Muscle layer of colon (tissue), 2 donors: ENCODE data around the gene DENND4C.
"Not testable (repeated sequence)": the region's sequence is repeated elsewhere in the genome, so short reads cannot be mapped to it uniquely, and the experiment has no call there.

Source experiments
- H3K27ac ChIP-seq: one replicate; pipeline ENCODE4 v1.7.0; 2013; ENCODE audit warnings: low read depth, mild to moderate bottlenecking, low read length, moderate library complexity
- H3K27me3 ChIP-seq, 2 donors: one replicate each; pipeline ENCODE4 v1.7.0; 2013; ENCODE audit warnings: low read length in 2 of 2, mild to moderate bottlenecking in 2 of 2; ENCODE audit not compliant: insufficient read depth in 2 of 2, control insufficient read depth in 1 of 2
- H3K36me3 ChIP-seq: one replicate; pipeline ENCODE4 v1.7.0; 2013; ENCODE audit warnings: mild to moderate bottlenecking, low read length; ENCODE audit not compliant: insufficient read depth
- H3K4me1 ChIP-seq: one replicate; pipeline ENCODE4 v1.7.0; 2013; ENCODE audit warnings: mild to moderate bottlenecking, low read length; ENCODE audit not compliant: insufficient read depth
- H3K4me3 ChIP-seq, 2 donors: one replicate each; pipeline ENCODE4 v1.7.0; 2013; ENCODE audit warnings: low read length in 2 of 2, low read depth in 1 of 2, mild to moderate bottlenecking in 1 of 2, moderate library complexity in 1 of 2
- H3K9ac ChIP-seq: one replicate; pipeline ENCODE4 v1.7.0; 2013; ENCODE audit warnings: low read length
- H3K9me3 ChIP-seq: one replicate; pipeline ENCODE4 v1.7.0; 2013; ENCODE audit warnings: mild to moderate bottlenecking, low read length
- donor health status: abdominal sarcoma.
- donor health status: Adenocarcinoma of cecum.

DENND4C gene

DNA sequence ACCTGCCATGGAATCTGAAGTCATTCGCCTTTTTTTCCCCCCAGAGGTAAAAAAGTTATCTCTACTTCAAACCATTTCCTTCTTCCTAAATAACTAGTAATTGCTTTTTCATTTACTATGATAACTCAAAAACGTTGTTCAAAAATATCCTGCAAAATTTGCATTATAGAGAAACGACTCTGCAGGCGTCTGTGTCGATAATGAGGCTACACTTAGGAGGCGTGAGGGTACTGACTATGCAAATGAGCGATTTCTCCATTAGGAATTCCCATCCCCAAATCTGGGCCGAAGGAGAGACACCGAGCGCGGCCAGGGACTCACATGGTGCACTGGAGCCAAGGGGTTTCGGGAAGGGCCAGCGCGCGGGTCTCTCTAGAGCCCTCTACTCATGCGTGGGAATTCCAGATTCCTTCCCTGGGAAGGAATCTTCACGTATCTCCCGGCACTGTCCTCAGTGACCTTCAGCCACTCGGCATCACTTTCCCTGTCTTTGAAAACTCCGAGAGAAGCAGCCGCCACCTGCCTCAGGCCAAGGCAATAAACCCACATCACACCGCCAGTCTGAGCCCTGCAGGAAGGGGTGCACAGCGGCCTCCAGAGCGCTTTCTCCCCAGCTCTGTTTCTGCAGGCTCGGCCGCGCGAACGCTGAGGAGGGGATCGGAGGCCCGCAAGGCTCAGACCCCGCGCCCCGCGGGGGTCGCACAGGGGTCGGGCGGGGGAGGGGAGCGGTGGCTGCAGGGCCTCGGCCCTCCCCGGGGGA, 718 bp upstream of the DENND4C start:
- H3K27ac ChIP-seq, result peak overlapping the region; percentile 93
- H3K36me3 ChIP-seq, result no peaks in the 10 kb centered on the region
- peaks cover 21% of the 10 kb centered on the region for H3K4me1 ChIP-seq
- peak overlapping the region; percentile 12 for H3K9ac ChIP-seq
- no peaks in the 10 kb centered on the region for H3K27me3 ChIP-seq
- H3K4me3 ChIP-seq, result peak overlapping the region; percentile 86 to 92
- H3K9me3 ChIP-seq, result no peaks in the 10 kb centered on the region

- no peaks in the 10 kb centered on the region for H3K9me3 ChIP-seq
- no peaks in the 10 kb centered on the region for H3K36me3 ChIP-seq
- peak overlapping the region; percentile 93 for H3K9ac ChIP-seq
- no peaks in the 10 kb centered on the region for H3K27me3 ChIP-seq
- H3K4me1 ChIP-seq, result peaks cover 21% of the 10 kb centered on the region
- H3K27ac ChIP-seq, result peak overlapping the region; percentile 93
- H3K4me3 ChIP-seq, result peak overlapping the region; percentile 86 to 92
Observed at GRCh38 chr9:19231126-19231903, 822 bp downstream of the DENND4C start.

GRCh38 chr9:19231904-19232822, 1.7 kb downstream of the DENND4C start:
- peak overlapping the region; percentile 86 to 92 for H3K4me3 ChIP-seq
- H3K4me1 ChIP-seq, result peaks cover 21% of the 10 kb centered on the region
- H3K27me3 ChIP-seq, result no peaks in the 10 kb centered on the region
- peak overlapping the region; percentile 93 for H3K27ac ChIP-seq
- no peaks in the 10 kb centered on the region for H3K36me3 ChIP-seq
- peak overlapping the region; percentile 93 for H3K9ac ChIP-seq
- H3K9me3 ChIP-seq, result no peaks in the 10 kb centered on the region

- peaks cover 21% of the 10 kb centered on the region for H3K4me1 ChIP-seq
- H3K36me3 ChIP-seq, result no peaks in the 10 kb centered on the region
- H3K27me3 ChIP-seq, result no peaks in the 10 kb centered on the region
- no peak overlapping the region for H3K4me3 ChIP-seq
- no peak overlapping the region for H3K9ac ChIP-seq
- H3K9me3 ChIP-seq, result no peaks in the 10 kb centered on the region
- H3K27ac ChIP-seq, result no peak overlapping the region
Observed at GRCh38 chr9:19232823-19233194, 2.3 kb downstream of the DENND4C start.

DNA sequence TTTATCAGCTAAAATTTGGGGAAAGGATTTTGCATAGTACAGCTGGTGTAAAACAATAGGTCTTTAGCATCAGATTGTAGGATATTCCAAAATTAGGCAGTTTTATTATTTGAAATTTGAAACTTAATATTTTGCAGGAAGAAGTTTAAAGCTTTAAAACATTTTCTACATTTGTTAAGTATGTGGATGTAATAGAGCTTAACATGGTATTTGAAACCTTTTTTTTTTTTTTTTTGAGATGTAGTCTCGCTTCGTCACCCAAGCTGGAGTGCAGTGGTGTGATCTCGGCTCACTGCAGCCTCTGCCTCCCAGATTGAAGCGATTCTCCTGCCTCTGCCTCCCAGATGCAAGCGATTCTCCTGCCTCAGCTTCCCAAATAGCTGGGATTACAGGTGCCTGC, 2.9 kb downstream of the DENND4C start:
- Histone ChIP-seq H3K36me3 (no peaks in the 10 kb centered on the region), H3K4me3 (no peak overlapping the region), H3K9ac (no peak overlapping the region), H3K27ac (no peak overlapping the region), H3K27me3 (no peaks in the 10 kb centered on the region), H3K4me1 (peaks cover 21% of the 10 kb centered on the region), H3K9me3 (no peaks in the 10 kb centered on the region)

- H3K4me1 ChIP-seq, result no peaks in the 10 kb centered on the region
- peaks cover 4% of the 10 kb centered on the region for H3K36me3 ChIP-seq
- no peak overlapping the region for H3K27ac ChIP-seq
- H3K9me3 ChIP-seq, result no peaks in the 10 kb centered on the region
- H3K9ac ChIP-seq, result no peak overlapping the region
- no peak overlapping the region for H3K4me3 ChIP-seq
- H3K27me3 ChIP-seq, result no peaks in the 10 kb centered on the region
Observed at GRCh38 chr9:19239955-19240354, 9.5 kb downstream of the DENND4C start.

DNA sequence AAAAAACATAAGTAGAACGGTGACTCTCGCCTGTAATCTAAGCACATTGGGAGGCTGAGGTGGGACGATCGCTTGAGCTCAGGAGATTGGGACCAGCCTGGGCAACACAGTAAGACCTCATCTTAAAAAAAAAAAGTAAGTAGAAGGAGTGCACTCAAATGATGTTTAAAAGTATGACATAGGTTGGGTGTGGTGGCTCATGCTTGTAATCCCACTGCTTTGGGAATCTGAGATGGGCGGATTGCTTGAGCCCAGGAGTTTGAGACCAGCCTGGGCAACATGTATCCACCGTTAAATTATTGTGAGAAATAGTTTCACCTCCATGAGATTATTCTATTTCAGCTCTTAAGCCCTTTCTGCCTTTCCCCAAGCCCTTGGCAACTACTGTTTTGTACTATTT, 11.2 kb downstream of the DENND4C start:
- Histone ChIP-seq H3K36me3 (peaks cover 4% of the 10 kb centered on the region), H3K27ac (no peak overlapping the region), H3K9ac (no peak overlapping the region), H3K4me3 (no peak overlapping the region), H3K27me3 (no peaks in the 10 kb centered on the region), H3K4me1 (no peaks in the 10 kb centered on the region), H3K9me3 (no peaks in the 10 kb centered on the region)

- Histone ChIP-seq H3K36me3 (peaks cover 4% of the 10 kb centered on the region), H3K4me3 (no peak overlapping the region), H3K27me3 (no peaks in the 10 kb centered on the region), H3K9me3 (no peaks in the 10 kb centered on the region), H3K27ac (no peak overlapping the region), H3K4me1 (peaks cover 4% of the 10 kb centered on the region), H3K9ac (no peak overlapping the region)
Observed at GRCh38 chr9:19243366-19244033, 13.0 kb downstream of the DENND4C start.

DNA sequence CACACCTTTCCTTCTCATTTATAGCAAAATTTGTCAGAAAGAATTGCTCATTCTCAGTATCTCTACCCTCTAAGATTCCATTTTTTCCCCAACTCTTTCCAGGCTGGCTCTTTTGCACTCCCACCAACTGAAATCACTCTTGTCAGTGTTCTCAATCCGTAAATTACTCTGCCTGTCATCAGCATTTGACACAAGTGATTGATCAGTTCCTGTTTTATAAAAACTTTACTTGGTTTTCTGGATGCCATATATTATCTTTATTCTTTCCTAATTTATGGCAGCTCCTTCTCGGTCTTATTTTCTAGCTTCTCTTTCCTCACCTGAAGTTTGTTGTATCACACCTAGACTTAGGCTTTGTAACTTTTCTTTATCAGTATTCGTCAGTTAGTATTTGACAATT, 16.4 kb downstream of the DENND4C start:
- Histone ChIP-seq H3K36me3 (no peaks in the 10 kb centered on the region), H3K9ac (no peak overlapping the region), H3K4me1 (peaks cover 4% of the 10 kb centered on the region), H3K9me3 (no peaks in the 10 kb centered on the region), H3K27ac (no peak overlapping the region), H3K27me3 (no peaks in the 10 kb centered on the region), H3K4me3 (no peak overlapping the region)

GRCh38 chr9:19247420-19247819, 16.9 kb downstream of the DENND4C start:
- peaks cover 4% of the 10 kb centered on the region for H3K4me1 ChIP-seq
- no peak overlapping the region for H3K27ac ChIP-seq
- no peaks in the 10 kb centered on the region for H3K36me3 ChIP-seq

GRCh38 chr9:19250346-19250745, 19.9 kb downstream of the DENND4C start:
- not testable (repeated sequence) for H3K4me3 ChIP-seq, H3K4me1 ChIP-seq, H3K9ac ChIP-seq, H3K27me3 ChIP-seq, H3K36me3 ChIP-seq, H3K27ac ChIP-seq, H3K9me3 ChIP-seq

More at GRCh38 chr9:19247420-19247819, 16.9 kb downstream of the DENND4C start:
- H3K27me3 ChIP-seq, result no peaks in the 10 kb centered on the region
- H3K9me3 ChIP-seq, result no peaks in the 10 kb centered on the region
- no peak overlapping the region for H3K4me3 ChIP-seq
- no peak overlapping the region for H3K9ac ChIP-seq
